PFSK-1 (cell line): ENCODE measurements around the gene AJM1.

Experiments
- FOXP2 ChIP-seq: optimal IDR thresholded peaks from 2 replicates; pipeline ENCODE3; 2011; ENCODE audit warnings: borderline replicate concordance, control low read depth, inconsistent platforms; ENCODE audit not compliant: insufficient read depth; ENCODE audit errors: extremely low read length, extremely low read depth
- POLR2AphosphoS5 ChIP-seq: IDR thresholded peaks from 2 replicates; pipeline ENCODE4 v1.6.1; 2012; ENCODE audit warnings: low read depth, mild to moderate bottlenecking, control low read depth, low read length, moderate library complexity
- REST ChIP-seq, 2 experiments: IDR thresholded peaks; 2 replicates each; pipeline versions ENCODE4 v1.6.1 to v1.8.0; 2011 to 2012; ENCODE audit warnings: low read depth in 2 of 2, low read length in 2 of 2, control low read depth in 1 of 2, inconsistent platforms in 1 of 2, mild to moderate bottlenecking in 1 of 2, moderate library complexity in 1 of 2; ENCODE audit not compliant: insufficient read depth in 1 of 2
- SIN3A ChIP-seq: IDR thresholded peaks from 2 replicates; pipeline ENCODE4 v1.6.1; 2012; ENCODE audit warnings: mild to moderate bottlenecking, low read length, moderate library complexity, borderline replicate concordance; ENCODE audit not compliant: insufficient read depth
- TAF1 ChIP-seq: IDR thresholded peaks from 2 replicates; pipeline ENCODE4 v1.6.1; 2012; ENCODE audit warnings: low read length, control low read depth, borderline replicate concordance; ENCODE audit not compliant: insufficient read depth

AJM1 gene

GRCh38 chr9:136844761-136845464, 2.6 kb downstream of the AJM1 start:
- TF ChIP-seq FOXP2 (no peak), POLR2AphosphoS5 (no peak), SIN3A (no peak), TAF1 (no peak), REST (IDR thresholded peaks at IDR 0.05; ENCODE audit: insufficient read depth in 1 of 2, low read depth in 2 of 2, low read length in 2 of 2) (no peak)

GRCh38 chr9:136845465-136846260, 3.4 kb downstream of the AJM1 start:
- TF ChIP-seq REST (IDR thresholded peaks at IDR 0.05; ENCODE audit: insufficient read depth in 1 of 2, low read depth in 2 of 2, low read length in 2 of 2) (no peak), POLR2AphosphoS5 (no peak), TAF1 (no peak), FOXP2 (no peak), SIN3A (no peak)

GRCh38 chr9:136846376-136847087, 4.3 kb downstream of the AJM1 start:
- TF ChIP-seq REST (IDR thresholded peaks at IDR 0.05; ENCODE audit: insufficient read depth in 1 of 2, low read depth in 2 of 2, low read length in 2 of 2) (no peak), POLR2AphosphoS5 (no peak), FOXP2 (no peak), TAF1 (no peak), SIN3A (no peak)

GRCh38 chr9:136847088-136847825, 5.0 kb downstream of the AJM1 start:
- no peak for TF ChIP-seq TAF1
- no peak for TF ChIP-seq SIN3A
- TF ChIP-seq REST (IDR thresholded peaks at IDR 0.05; ENCODE audit: insufficient read depth in 1 of 2, low read depth in 2 of 2, low read length in 2 of 2): no peak
- TF ChIP-seq FOXP2: no peak
